K562 (cell line): Measurements from ENCODE around the gene FAM83B. TPM values are rescaled to one million over a fixed set of nuclear protein-coding genes. Genes with fewer than 3 reads are reported as not detected.

Experiments
- ATAC-seq: fragments of 200-7000 bp; cut with Tn5 transposase; 3 replicates; pipeline ENCODE4 v1.9.1; 2020; ENCODE audit warnings: moderate library complexity
- BruUV-seq: library from RNA; stranded (reverse); fragments of 400-500 nt; replicated peaks from 2 replicates; lab custom pipeline; 2021; lab: Mats Ljungman, UMichigan
- CTCF ChIA-PET: fragments of 300-600 bp; formaldehyde crosslinking; extraction: SDS; loops from one replicate; lab custom pipeline; 2021; ENCODE audit warnings: low intra/inter-chr PET ratio; lab: Yijun Ruan, JAX
- POLR2A ChIA-PET: fragments of 300-600, 350-650 bp; sonication (Branson Sonifier 250); formaldehyde crosslinking; extraction: SDS; loops from one replicate; lab custom pipeline; 2021; ENCODE audit warnings: antibody characterized with exemption, inconsistent platforms; lab: Yijun Ruan, JAX
- DNase-seq, 4 experiments: peaks; one replicate each; pipeline versions ENCODE4 v3.0.0 to v3.0.0-alpha.2; 2011 to 2018; ENCODE audit warnings: low spot score in 3 of 4, mixed read lengths in 3 of 4; ENCODE audit errors: extremely low read depth in 1 of 4
- FAIRE-seq: peaks from 2 replicates; lab custom pipeline; 2011; peaks lifted over from hg19 to GRCh38; lab: Jason Lieb, UNC
- H2AFZ ChIP-seq: 2 replicates; pipeline ENCODE4 v1.6.0; 2011; ENCODE audit warnings: low read depth, low read length, control low read depth, inconsistent platforms
- H3K27ac ChIP-seq: fragments of 200-600 bp; 3 replicates; pipeline ENCODE4 v1.8.0; 2011; ENCODE audit warnings: low read depth, mild to moderate bottlenecking, control low read depth, inconsistent platforms, low read length, moderate library complexity, mixed read lengths; ENCODE audit errors: extremely low read depth
- H3K27me3 ChIP-seq, 2 experiments: fragments of 300-600 bp in 1 of 2; 2 replicates in 1 of 2; 3 replicates in 1 of 2; pipeline versions ENCODE4 v1.6.0 to v1.8.0; 2011; ENCODE audit warnings: inconsistent platforms in 2 of 2, low read length in 2 of 2, mild to moderate bottlenecking in 1 of 2, mixed read lengths in 1 of 2, moderate library complexity in 1 of 2; ENCODE audit not compliant: control insufficient read depth in 2 of 2, insufficient read depth in 2 of 2
- H3K36me3 ChIP-seq: fragments of 300-600 bp; 3 replicates; pipeline ENCODE4 v1.8.0; 2011; ENCODE audit warnings: mild to moderate bottlenecking, low read length, inconsistent platforms; ENCODE audit not compliant: control insufficient read depth, insufficient read depth
- H3K4me1 ChIP-seq, 2 experiments: fragments of 200-600 bp in 1 of 2; replicated peaks in 1 of 2; 2 replicates in 1 of 2; 3 replicates in 1 of 2; pipeline versions ENCODE4 v1.5.1 to v1.8.0; 2011; ENCODE audit warnings: inconsistent platforms in 2 of 2, low read length in 2 of 2, mild to moderate bottlenecking in 1 of 2, mixed read lengths in 1 of 2, moderate library complexity in 1 of 2; ENCODE audit not compliant: control insufficient read depth in 2 of 2, insufficient read depth in 2 of 2
- H3K4me2 ChIP-seq: 2 replicates; pipeline ENCODE4 v1.6.1; 2011; ENCODE audit warnings: low read length, control low read depth, inconsistent platforms, mixed read lengths; ENCODE audit not compliant: insufficient read depth
- H3K4me3 ChIP-seq: fragments of 200-600 bp; sonication (generic), shearing (Covaris generic); 2 replicates; pipeline ENCODE4 v1.5.1; 2016; ENCODE audit warnings: control low read depth, inconsistent platforms
- H3K79me2 ChIP-seq: fragments of 200-600 bp; 3 replicates; pipeline ENCODE4 v1.8.0; 2011; ENCODE audit warnings: low read length, inconsistent platforms; ENCODE audit not compliant: control insufficient read depth, insufficient read depth
- H3K9ac ChIP-seq, 2 experiments: 2 replicates each; pipeline versions ENCODE4 v1.6.0 to v1.6.1; 2011; ENCODE audit warnings: low read depth in 2 of 2, low read length in 2 of 2, control low read depth in 1 of 2, inconsistent platforms in 1 of 2, mild to moderate bottlenecking in 1 of 2, mixed read lengths in 1 of 2; ENCODE audit not compliant: insufficient read depth in 1 of 2
- H3K9me1 ChIP-seq: one replicate; pipeline ENCODE4 v1.6.0; 2011; ENCODE audit warnings: inconsistent platforms, mild to moderate bottlenecking, low read length, moderate library complexity; ENCODE audit not compliant: control insufficient read depth, insufficient read depth
- H3K9me3 ChIP-seq: replicated peaks from 2 replicates; pipeline ENCODE4 v1.5.1; 2011; ENCODE audit warnings: low read depth, low read length, inconsistent platforms; ENCODE audit not compliant: control insufficient read depth, insufficient read depth
- H4K20me1 ChIP-seq: replicated peaks from 2 replicates; pipeline ENCODE4 v1.6.1; 2011; ENCODE audit warnings: low read length, inconsistent platforms, mixed read lengths; ENCODE audit not compliant: control insufficient read depth, insufficient read depth
- BDP1 ChIP-seq: IDR thresholded peaks from 3 replicates; pipeline ENCODE4 v1.6.1; 2011; ENCODE audit not compliant: insufficient read length, insufficient read depth
- BRF2 ChIP-seq: IDR thresholded peaks from 3 replicates; pipeline ENCODE4 v1.6.1; 2011; ENCODE audit warnings: borderline replicate concordance, mild to moderate bottlenecking; ENCODE audit not compliant: insufficient read length, insufficient read depth
- CEBPZ ChIP-seq: fragments of 150-350 bp; IDR thresholded peaks from 2 replicates; pipeline ENCODE4 v1.6.1; 2014; ENCODE audit warnings: low read depth, mild to moderate bottlenecking, low read length, borderline replicate concordance
- CHD1 ChIP-seq: fragments of 200-600 bp; sonication (generic); IDR thresholded peaks from one replicate; pipeline ENCODE4 v1.6.1; 2012; ENCODE audit warnings: mild to moderate bottlenecking, moderate library complexity, low read length, inconsistent platforms
- FOXA3 ChIP-seq, 2 experiments: fragments of 450-650 bp in 1 of 2; sonication (generic) in 1 of 2; formaldehyde crosslinking; IDR thresholded peaks in 1 of 2; conservative IDR thresholded peaks in 1 of 2; 2 replicates each; pipeline versions ENCODE4 v1.4.0 to v1.8.0; 2020 to 2022; ENCODE audit warnings: mild to moderate bottlenecking in 2 of 2, missing genetic modification reagents in 1 of 2
- FOXJ2 ChIP-seq: fragments of 200-800 bp; sonication (Bioruptor generic); IDR thresholded peaks from 2 replicates; pipeline ENCODE4 v1.6.1; 2016; ENCODE audit warnings: missing genetic modification characterization, missing compliant biosample characterization
- FOXJ3 ChIP-seq: sonication (generic); formaldehyde crosslinking; IDR thresholded peaks from 2 replicates; pipeline ENCODE4 v1.4.0; 2020; ENCODE audit warnings: mild to moderate bottlenecking, missing genetic modification reagents
- HLTF ChIP-seq: fragments of 450-650 bp; IDR thresholded peaks from 2 replicates; pipeline ENCODE4 v1.6.1; 2016
- HNRNPUL1 ChIP-seq: fragments of 200-400 bp; formaldehyde crosslinking; IDR thresholded peaks from 2 replicates; pipeline ENCODE4 v1.6.1; 2017; ENCODE audit warnings: low read length
- KDM4B ChIP-seq, 2 experiments: fragments of 450-650 bp in 1 of 2; sonication (generic) in 1 of 2; IDR thresholded peaks; 2 replicates each; pipeline ENCODE4 v1.6.1; 2016 to 2017; ENCODE audit warnings: borderline replicate concordance in 2 of 2, antibody characterized with exemption in 1 of 2, low read depth in 1 of 2, mild to moderate bottlenecking in 1 of 2
- KLF13 ChIP-seq: fragments of 450-650 bp; IDR thresholded peaks from 2 replicates; pipeline ENCODE4 v1.6.1; 2016; ENCODE audit warnings: missing genetic modification characterization, low read depth, mild to moderate bottlenecking, missing compliant biosample characterization, moderate library complexity, borderline replicate concordance
- NCOA6 ChIP-seq: fragments of 450-650 bp; IDR thresholded peaks from 2 replicates; pipeline ENCODE4 v1.6.1; 2017; ENCODE audit warnings: mild to moderate bottlenecking
- RBM14 ChIP-seq: fragments of 200-400 bp; formaldehyde crosslinking; IDR thresholded peaks from 2 replicates; pipeline ENCODE4 v1.6.1; 2018; ENCODE audit warnings: low read depth, mild to moderate bottlenecking, low read length, moderate library complexity, borderline replicate concordance; ENCODE audit not compliant: insufficient read depth
- SIN3A ChIP-seq, 2 experiments: fragments of 150-350 bp in 1 of 2; IDR thresholded peaks; 2 replicates each; pipeline ENCODE4 v1.6.1; 2011 to 2016; ENCODE audit warnings: borderline replicate concordance in 2 of 2, low read depth in 2 of 2, low read length in 2 of 2, mild to moderate bottlenecking in 2 of 2, moderate library complexity in 2 of 2; ENCODE audit not compliant: control insufficient read depth in 1 of 2
- TRIM28 ChIP-seq: fragments of 450-650 bp; IDR thresholded peaks from 2 replicates; pipeline ENCODE4 v1.6.1; 2017
- XRCC3 ChIP-seq: fragments of 450-650 bp; IDR thresholded peaks from 2 replicates; pipeline ENCODE4 v1.6.1; 2017; ENCODE audit warnings: mild to moderate bottlenecking, moderate library complexity
- ZFPM2 ChIP-seq: fragments of 250-450 bp; sonication (Bioruptor Pico); IDR thresholded peaks from 2 replicates; pipeline ENCODE4 v1.5.1; 2022; ENCODE audit warnings: mild to moderate bottlenecking
- ZNF408 ChIP-seq: fragments of 250-450 bp; sonication (Bioruptor Pico); IDR thresholded peaks from 2 replicates; pipeline ENCODE4 v1.4.0; 2020; ENCODE audit warnings: low read depth, mild to moderate bottlenecking, moderate library complexity
- WGBS: fragments of 100-300 bp; shearing (Covaris generic); methylation state at CpG from one replicate; pipeline ENCODE4 v1.1.6; 2016; ENCODE audit warnings: low coverage, mixed read lengths; ENCODE audit not compliant: insufficient coverage; ENCODE audit errors: missing lambda C conversion rate; 5-methylcytosine and 5-hydroxymethylcytosine counted together
- in situ Hi-C: fragments of 300-500 bp; cut with MboI; formaldehyde crosslinking; loops from 4 replicates; pipeline ENCODE4 v1.15.0; 2018; ENCODE audit warnings: inconsistent platforms, mixed read lengths
- intact Hi-C: fragments of 100-400 bp; cut with micrococcal nuclease; formaldehyde crosslinking; loops from 2 replicates; pipeline ENCODE4 v1.14.2; 2022
- polyA plus RNA-seq, 8 experiments: library from polyadenylated mRNA; depleted of rRNA in 4 of 8; stranded (reverse) in 5 of 8; unstranded in 3 of 8; fragments of >200 nt; fragmentation: Nextera tagmentation in 2 of 8; fragmentation: Illumina TruSeq in 1 of 8; extraction: Ambion mirVana in 2 of 8; extraction: Trizol in 1 of 8; gene quantifications; 2 replicates each; pipeline versions ENCODE4 v1.2.1 to v1.2.3, GENCODE V29; 2011 to 2014; ENCODE audit warnings: inconsistent platforms in 1 of 8, missing spikeins in 1 of 8
- total RNA-seq, 7 experiments: library from RNA; depleted of rRNA in 6 of 7; stranded (reverse); fragments of >200 nt in 6 of 7; fragmentation: Illumina TruSeq in 2 of 7; extraction: Trizol in 2 of 7; gene quantifications; 2 replicates each; pipeline versions ENCODE4 v1.2.1 to v1.2.3, GENCODE V29; 2011 to 2021; ENCODE audit warnings: low replicate concordance in 1 of 7
- TF ChIP-seq, protein P1 (sequence below): conservative IDR thresholded peaks from 2 replicates; pipeline ENCODE4 v1.6.1; 2011; ENCODE audit warnings: low read depth, mild to moderate bottlenecking, low read length; ENCODE audit not compliant: control insufficient read depth

Gene FAM83B
- total and polyA plus RNA-seq, 9 of the 15 experiments (the other 6 are each of a cell fraction or from before 2014, with no cell fraction given) = not detected

DNA sequence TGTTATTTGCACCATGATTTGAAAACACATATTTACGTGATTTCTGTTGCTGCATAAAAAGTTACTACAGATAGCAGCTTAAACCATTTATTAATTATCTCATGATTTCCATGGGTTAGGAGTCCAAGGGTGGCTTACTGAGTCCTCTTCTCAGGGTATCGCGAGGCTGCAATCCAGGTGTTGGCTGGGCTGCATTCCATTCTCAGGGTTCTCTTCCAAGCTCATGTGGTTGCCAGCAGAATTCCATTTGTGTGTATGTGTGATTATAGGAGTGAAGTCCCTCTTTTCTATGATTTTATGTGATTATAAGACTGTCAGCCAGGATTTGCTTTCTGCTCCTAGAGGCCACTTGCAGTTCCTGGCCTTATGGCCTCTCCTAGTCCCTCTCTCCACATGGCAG lies 135.1 kb downstream of the FAM83B start:
- Histone ChIP-seq H3K36me3 (no peaks in the 10 kb centered on the region), H3K4me2 (no peak overlapping the region), H3K27ac (no peak overlapping the region), H3K9me1 (no peaks in the 10 kb centered on the region), H3K9ac (no peak overlapping the region), H3K27me3 (no peaks in the 10 kb centered on the region), H2AFZ (no peak overlapping the region), H3K79me2 (no peaks in the 10 kb centered on the region), H3K9me3 (no peaks in the 10 kb centered on the region), H4K20me1 (no peaks in the 10 kb centered on the region), H3K4me1 (no peaks in the 10 kb centered on the region), H3K4me3 (no peak overlapping the region)
- WGBS = 3% methylated on average over 3 of the region's 3 CpGs
- in situ Hi-C loops = no loop called here
- DNase-seq (no peak), FAIRE-seq (no peak), ATAC-seq (no peak)
- POLR2A ChIA-PET = no interaction called here
- intact Hi-C loops = no loop called here
- BruUV-seq = no TSS peak
- TF ChIP-seq SIN3A (IDR thresholded peaks at IDR 0.05; ENCODE audit: borderline replicate concordance in 2 of 2, control insufficient read depth in 1 of 2, low read depth in 2 of 2, low read length in 2 of 2) (no peak), HNRNPUL1 (no peak), KDM4B (IDR thresholded peaks at IDR 0.05; ENCODE audit: borderline replicate concordance in 2 of 2, low read depth in 1 of 2) (no peak), NCOA6 (no peak), FOXJ2 (tag) (no peak), KLF13 (tag) (no peak), CHD1 (no peak), CEBPZ (no peak), FOXJ3 (CRISPR knock-in tag) (no peak), BDP1 (no peak), TRIM28 (no peak), ZFPM2 (no peak), ZNF408 (CRISPR knock-in tag) (no peak), FOXA3 (CRISPR knock-in tag; conservative IDR thresholded peaks at IDR 0.05 in 1 of 2, IDR thresholded peaks at IDR 0.05 in 1 of 2) (no peak), HLTF (no peak), RBM14 (no peak), BRF2 (no peak), XRCC3 (no peak)
- TF ChIP-seq, protein P1, sequence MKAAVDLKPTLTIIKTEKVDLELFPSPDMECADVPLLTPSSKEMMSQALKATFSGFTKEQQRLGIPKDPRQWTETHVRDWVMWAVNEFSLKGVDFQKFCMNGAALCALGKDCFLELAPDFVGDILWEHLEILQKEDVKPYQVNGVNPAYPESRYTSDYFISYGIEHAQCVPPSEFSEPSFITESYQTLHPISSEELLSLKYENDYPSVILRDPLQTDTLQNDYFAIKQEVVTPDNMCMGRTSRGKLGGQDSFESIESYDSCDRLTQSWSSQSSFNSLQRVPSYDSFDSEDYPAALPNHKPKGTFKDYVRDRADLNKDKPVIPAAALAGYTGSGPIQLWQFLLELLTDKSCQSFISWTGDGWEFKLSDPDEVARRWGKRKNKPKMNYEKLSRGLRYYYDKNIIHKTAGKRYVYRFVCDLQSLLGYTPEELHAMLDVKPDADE = no peak
- CTCF ChIA-PET = no interaction called here
